Coronary artery (tissue), 2 donors: ENCODE results near the gene FRMPD4.

Source experiments
- DNase-seq: peaks from one replicate; pipeline ENCODE4 v3.0.0-alpha.2; 2017; ENCODE audit warnings: low spot score
- H3K27ac ChIP-seq, 2 donors: fragments of 200-600 bp; sonication (generic); one replicate each; pipeline ENCODE4 v1.5.1; 2016 to 2019
- H3K4me3 ChIP-seq: fragments of 200-600 bp; sonication (generic); 2 replicates; pipeline ENCODE4 v1.5.1; 2016; ENCODE audit warnings: mild to moderate bottlenecking, moderate library complexity
- TF ChIP-seq, protein P1 (sequence below): fragments of 200-600 bp; sonication (generic); IDR thresholded peaks from one replicate; pipeline ENCODE4 v1.5.1; 2019; ENCODE audit warnings: antibody characterized with exemption

FRMPD4 gene

GRCh38 chrX:12327836-12328235, 189.6 kb downstream of the FRMPD4 start:
- no peak for DNase-seq
- Histone ChIP-seq H3K27ac (no peak overlapping the region), H3K4me3 (no peak overlapping the region)
- TF ChIP-seq, protein P1, sequence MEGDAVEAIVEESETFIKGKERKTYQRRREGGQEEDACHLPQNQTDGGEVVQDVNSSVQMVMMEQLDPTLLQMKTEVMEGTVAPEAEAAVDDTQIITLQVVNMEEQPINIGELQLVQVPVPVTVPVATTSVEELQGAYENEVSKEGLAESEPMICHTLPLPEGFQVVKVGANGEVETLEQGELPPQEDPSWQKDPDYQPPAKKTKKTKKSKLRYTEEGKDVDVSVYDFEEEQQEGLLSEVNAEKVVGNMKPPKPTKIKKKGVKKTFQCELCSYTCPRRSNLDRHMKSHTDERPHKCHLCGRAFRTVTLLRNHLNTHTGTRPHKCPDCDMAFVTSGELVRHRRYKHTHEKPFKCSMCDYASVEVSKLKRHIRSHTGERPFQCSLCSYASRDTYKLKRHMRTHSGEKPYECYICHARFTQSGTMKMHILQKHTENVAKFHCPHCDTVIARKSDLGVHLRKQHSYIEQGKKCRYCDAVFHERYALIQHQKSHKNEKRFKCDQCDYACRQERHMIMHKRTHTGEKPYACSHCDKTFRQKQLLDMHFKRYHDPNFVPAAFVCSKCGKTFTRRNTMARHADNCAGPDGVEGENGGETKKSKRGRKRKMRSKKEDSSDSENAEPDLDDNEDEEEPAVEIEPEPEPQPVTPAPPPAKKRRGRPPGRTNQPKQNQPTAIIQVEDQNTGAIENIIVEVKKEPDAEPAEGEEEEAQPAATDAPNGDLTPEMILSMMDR = no peak

DNA sequence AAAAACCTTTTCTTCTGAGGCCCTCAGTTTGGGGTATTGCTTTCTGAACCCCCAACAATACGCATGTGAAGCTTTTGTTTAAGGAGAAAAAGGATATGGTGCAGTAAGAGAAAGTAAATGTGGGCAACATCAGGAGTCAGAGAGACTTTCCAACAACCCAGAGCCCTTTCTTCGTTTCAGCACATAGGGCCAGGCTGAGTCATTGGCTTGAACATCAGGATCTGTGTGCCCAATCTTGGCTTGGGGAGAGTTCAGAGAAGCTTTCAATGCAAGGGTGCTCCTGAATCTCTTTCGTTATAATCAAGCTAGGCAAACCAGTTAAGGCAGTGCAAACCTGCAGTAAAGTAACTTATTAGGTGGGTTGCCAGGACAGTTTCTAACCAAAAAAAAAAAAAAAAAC, 191.2 kb downstream of the FRMPD4 start:
- no peak overlapping the region for H3K4me3 ChIP-seq
- TF ChIP-seq, protein P1 = no peak
- no peak for DNase-seq
- no peak overlapping the region for H3K27ac ChIP-seq

GRCh38 chrX:12330841-12331240, 192.6 kb downstream of the FRMPD4 start:
- TF ChIP-seq, protein P1 = no peak
- H3K27ac ChIP-seq = no peak overlapping the region

DNA sequence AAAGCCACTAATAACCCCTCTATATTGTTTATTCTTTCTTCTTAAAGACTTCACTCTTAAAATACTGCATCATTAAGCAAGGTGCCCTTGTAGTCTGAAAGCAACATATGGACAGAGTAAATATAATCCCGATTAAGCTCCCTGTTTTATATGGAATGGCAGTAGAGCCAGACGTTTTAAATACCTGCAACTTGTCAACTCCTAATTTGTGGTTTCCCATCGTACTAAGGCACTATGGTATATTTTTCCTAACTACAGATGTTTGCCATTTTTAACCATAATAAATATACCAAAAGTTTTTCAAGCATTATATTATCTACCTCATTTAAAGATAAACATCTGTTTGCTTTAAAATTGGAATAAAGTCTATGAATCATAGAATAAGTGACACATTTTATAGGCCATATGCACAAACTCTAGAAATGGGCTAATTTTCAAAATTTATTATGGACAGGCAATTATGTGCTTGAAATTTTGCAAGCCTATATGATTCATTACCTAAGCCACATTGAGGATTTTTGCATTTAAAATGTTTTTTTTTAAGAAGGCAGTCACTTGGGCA, 194.6 kb downstream of the FRMPD4 start:
- Histone ChIP-seq H3K27ac (no peak overlapping the region), H3K4me3 (no peak overlapping the region)
- DNase-seq = no peak
- TF ChIP-seq, protein P1 = no peak

More at GRCh38 chrX:12330841-12331240, 192.6 kb downstream of the FRMPD4 start:
- no peak for DNase-seq
- no peak overlapping the region for H3K4me3 ChIP-seq

DNA sequence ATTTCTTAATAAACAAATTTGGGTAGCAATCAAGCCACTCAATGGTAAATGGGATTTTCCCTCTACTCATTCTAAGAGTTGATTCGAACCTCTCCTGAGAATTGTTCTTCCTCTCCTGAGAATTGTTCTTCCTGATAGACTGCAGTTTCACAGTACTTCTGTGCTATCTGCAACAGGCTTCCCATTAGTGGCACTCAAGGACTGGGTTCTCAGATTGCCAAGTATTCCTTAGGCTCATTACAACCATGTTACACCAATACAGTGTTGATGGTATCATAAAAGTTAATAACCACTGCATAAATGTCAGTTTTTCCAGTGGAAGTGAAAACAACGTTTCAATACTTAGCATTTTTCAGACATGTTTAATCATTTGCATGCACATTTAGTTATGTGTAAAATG, 201.6 kb downstream of the FRMPD4 start:
- no peak for DNase-seq
- TF ChIP-seq, protein P1 = no peak
- no peak overlapping the region for H3K27ac ChIP-seq
- no peak overlapping the region for H3K4me3 ChIP-seq

DNA sequence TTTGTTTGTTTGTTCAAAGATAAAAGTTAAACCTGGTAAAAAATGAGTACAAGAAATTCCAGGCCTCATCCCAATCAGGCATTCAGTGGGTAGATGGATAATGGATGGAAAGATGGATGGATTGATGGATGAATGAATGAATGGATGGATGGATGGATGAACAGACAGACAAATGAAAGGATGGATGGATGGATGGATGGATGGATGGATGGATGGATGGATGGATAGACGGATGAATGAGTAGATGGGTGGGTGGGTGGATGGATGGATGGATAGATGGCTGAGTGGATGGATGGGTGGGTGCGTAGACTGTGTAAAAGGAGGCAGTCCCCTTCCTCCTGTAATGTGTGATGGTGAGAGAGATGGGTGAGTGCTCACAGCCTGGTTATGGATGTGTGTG, 206.7 kb downstream of the FRMPD4 start:
- H3K27ac ChIP-seq = no peak overlapping the region
- TF ChIP-seq, protein P1 = no peak
- no peak for DNase-seq
- H3K4me3 ChIP-seq = no peak overlapping the region

- Histone ChIP-seq H3K27ac (no peak overlapping the region), H3K4me3 (no peak overlapping the region)
- no peak for DNase-seq
- TF ChIP-seq, protein P1 = no peak
These were observed 210.9 kb downstream of the FRMPD4 start for GRCh38 chrX:12349201-12349600.
